WTC11 (cell line): ENCODE data around the gene MMP19. TPM values are rescaled to one million over a fixed set of nuclear protein-coding genes. Genes with fewer than 3 reads are reported as not detected.

Experiments used
- ATAC-seq: fragments of 200-7000 bp; cut with Tn5 transposase; 2 replicates; pipeline ENCODE4 v1.10.0; 2021; ENCODE audit warnings: mild to moderate bottlenecking, moderate library complexity
- CTCF ChIA-PET: fragments of 300-600 bp; sonication (Branson Sonifier 250); formaldehyde crosslinking; loops from one replicate; lab custom pipeline; 2021; ENCODE audit warnings: antibody characterized with exemption; lab: Charles Lee
- POLR2A ChIA-PET: fragments of 350-600 bp; sonication (Branson Sonifier 250); formaldehyde crosslinking; loops from one replicate; lab custom pipeline; 2021; ENCODE audit warnings: antibody characterized with exemption; lab: Charles Lee
- DNase-seq: peaks from one replicate; pipeline ENCODE4 v3.0.0; 2021; ENCODE audit warnings: low spot score
- H3K27ac Mint-ChIP-seq: 2 replicates; pipeline ENCODE4 v1.8.0; 2021; ENCODE audit warnings: mixed read lengths
- H3K27me3 Mint-ChIP-seq: 2 replicates; pipeline ENCODE4 v1.8.0; 2021; ENCODE audit warnings: low read depth, mild to moderate bottlenecking, moderate library complexity, mixed read lengths
- H3K36me3 Mint-ChIP-seq: 2 replicates; pipeline ENCODE4 v1.8.0; 2021; ENCODE audit warnings: mixed read lengths
- H3K4me1 Mint-ChIP-seq: 2 replicates; pipeline ENCODE4 v1.8.0; 2022; ENCODE audit warnings: mixed read lengths
- H3K4me3 Mint-ChIP-seq: 2 replicates; pipeline ENCODE4 v1.8.0; 2021; ENCODE audit warnings: mild to moderate bottlenecking, moderate library complexity, mixed read lengths
- H3K9me3 Mint-ChIP-seq: 2 replicates; pipeline ENCODE4 v1.8.0; 2021; ENCODE audit warnings: mixed read lengths
- ATF1 ChIP-seq: sonication (generic); formaldehyde crosslinking; IDR thresholded peaks from 2 replicates; pipeline ENCODE4 v1.8.1; 2023; ENCODE audit warnings: mild to moderate bottlenecking, moderate library complexity, missing genetic modification reagents
- CTCF ChIP-seq: fragments of 200-600 bp; IDR thresholded peaks from 2 replicates; pipeline ENCODE4 v1.8.0; 2022; ENCODE audit warnings: antibody characterized with exemption
- EMX1 ChIP-seq: fragments of 250-450 bp; sonication (Bioruptor Pico); IDR thresholded peaks from 2 replicates; pipeline ENCODE4 v1.8.0; 2021; ENCODE audit warnings: mild to moderate bottlenecking
- ESRRA ChIP-seq: sonication (generic); formaldehyde crosslinking; IDR thresholded peaks from 2 replicates; pipeline ENCODE4 v1.8.1; 2022; ENCODE audit warnings: mild to moderate bottlenecking, missing genetic modification reagents, borderline replicate concordance
- JAZF1 ChIP-seq: fragments of 250-450 bp; sonication (Bioruptor Pico); IDR thresholded peaks from 2 replicates; pipeline ENCODE4 v1.9.0; 2021; ENCODE audit warnings: moderate library complexity, mild to moderate bottlenecking, inconsistent platforms
- JUN ChIP-seq: sonication (generic); formaldehyde crosslinking; IDR thresholded peaks from 2 replicates; pipeline ENCODE4 v1.8.0; 2023; ENCODE audit warnings: mild to moderate bottlenecking, missing genetic modification reagents
- OVOL2 ChIP-seq: fragments of 250-450 bp; sonication (Bioruptor Pico); IDR thresholded peaks from 2 replicates; pipeline ENCODE4 v1.9.0; 2021; ENCODE audit warnings: mild to moderate bottlenecking, borderline replicate concordance
- SMAD3 ChIP-seq: sonication (generic); formaldehyde crosslinking; IDR thresholded peaks from 2 replicates; pipeline ENCODE4 v1.8.0; 2022; ENCODE audit warnings: missing genetic modification reagents, mild to moderate bottlenecking, borderline replicate concordance
- SP1 ChIP-seq: sonication (generic); formaldehyde crosslinking; conservative IDR thresholded peaks from 2 replicates; pipeline ENCODE4 v1.8.1; 2022; ENCODE audit warnings: missing genetic modification reagents
- TEAD1 ChIP-seq: sonication (generic); formaldehyde crosslinking; IDR thresholded peaks from 2 replicates; pipeline ENCODE4 v1.8.0; 2022; ENCODE audit warnings: mild to moderate bottlenecking, missing genetic modification reagents
- ZNF121 ChIP-seq: sonication (generic); formaldehyde crosslinking; IDR thresholded peaks from 2 replicates; pipeline ENCODE4 v1.8.0; 2023; ENCODE audit warnings: missing genetic modification reagents
- ZNF281 ChIP-seq: sonication (generic); formaldehyde crosslinking; IDR thresholded peaks from 2 replicates; pipeline ENCODE4 v1.8.0; 2023; ENCODE audit warnings: mild to moderate bottlenecking, missing genetic modification reagents
- total RNA-seq: library from RNA; stranded (reverse); gene quantifications from 3 replicates; pipeline ENCODE4 v1.2.3, GENCODE V29; 2021
- TF ChIP-seq, protein P1 (sequence below): sonication (generic); formaldehyde crosslinking; IDR thresholded peaks from 2 replicates; pipeline ENCODE4 v1.8.1; 2022; ENCODE audit warnings: low read depth, missing genetic modification reagents, borderline replicate concordance
- TF ChIP-seq, protein P2 (sequence below): fragments of 250-450 bp; sonication (Bioruptor Pico); IDR thresholded peaks from 2 replicates; pipeline ENCODE4 v1.9.0; 2021; ENCODE audit warnings: moderate library complexity, mild to moderate bottlenecking, inconsistent platforms, borderline replicate concordance
- TF ChIP-seq, protein P3 (sequence below): sonication (generic); formaldehyde crosslinking; IDR thresholded peaks from 2 replicates; pipeline ENCODE4 v1.8.0; 2022; ENCODE audit warnings: missing genetic modification reagents
- TF ChIP-seq, protein P4 (sequence below): fragments of 250-450 bp; sonication (Bioruptor Pico); IDR thresholded peaks from 2 replicates; pipeline ENCODE4 v1.9.0; 2021; ENCODE audit warnings: mild to moderate bottlenecking

The MMP19 gene
- total RNA-seq, 1 experiment from 2014 or later: 1.6 TPM

DNA sequence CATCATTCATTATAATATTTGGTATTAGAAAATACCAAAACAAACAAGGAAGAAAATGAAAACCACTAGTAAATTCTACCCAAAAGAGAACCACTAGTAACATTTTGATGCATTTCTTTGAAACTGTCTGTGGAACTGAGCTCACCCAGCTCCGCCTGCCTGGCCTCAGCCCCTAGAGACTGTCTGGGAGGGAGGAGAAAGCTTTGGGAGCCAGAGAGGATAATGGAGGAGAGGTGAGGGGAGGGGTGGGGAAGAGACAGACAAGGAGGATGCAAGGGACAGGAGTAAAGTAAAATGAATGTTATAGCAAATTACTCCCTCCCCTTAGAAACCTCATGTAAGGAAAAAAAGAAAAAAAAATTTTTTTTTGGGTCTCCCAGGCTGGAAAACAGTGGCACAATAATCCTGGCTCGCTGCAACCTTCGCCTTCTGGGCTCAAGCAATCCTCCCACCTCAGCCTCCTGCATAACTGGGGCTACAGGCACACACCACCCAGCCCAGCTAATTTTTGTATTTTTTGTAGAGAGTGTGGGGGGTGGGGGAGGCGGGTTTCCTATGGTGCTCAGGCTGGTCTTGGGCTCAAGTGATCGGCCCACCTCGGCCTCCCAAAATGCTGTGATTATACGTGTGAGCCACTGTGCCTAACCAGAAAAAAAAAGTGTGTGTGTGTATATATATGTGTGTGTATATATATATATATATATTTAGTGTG is 3.2 kb upstream of the MMP19 start:
- no peak overlapping the region for H3K27ac Mint-ChIP-seq
- H3K27me3 Mint-ChIP-seq: peaks cover 12% of the 10 kb centered on the region
- H3K9me3 Mint-ChIP-seq: no peaks in the 10 kb centered on the region
- POLR2A ChIA-PET: interaction anchor here (0.7 to 1.0 kb wide), 2 partner anchors 99 to 198 kb away, joined by 4 read pairs; no protein-coding TSS in a partner anchor
- no peak overlapping the region for H3K4me3 Mint-ChIP-seq
- ATAC-seq (no peak), DNase-seq (no peak)
- peaks cover 25% of the 10 kb centered on the region for H3K4me1 Mint-ChIP-seq
- no peaks in the 10 kb centered on the region for H3K36me3 Mint-ChIP-seq
- CTCF ChIA-PET: interaction anchor here (0.6 kb wide), 1 partner anchor 48 kb away, joined by 4 read pairs; no protein-coding TSS in a partner anchor
- no peak for TF ChIP-seq ZNF121 (CRISPR knock-in tag)
- TF ChIP-seq ESRRA (CRISPR knock-in tag): no peak
- no peak for TF ChIP-seq TEAD1 (CRISPR knock-in tag)

DNA sequence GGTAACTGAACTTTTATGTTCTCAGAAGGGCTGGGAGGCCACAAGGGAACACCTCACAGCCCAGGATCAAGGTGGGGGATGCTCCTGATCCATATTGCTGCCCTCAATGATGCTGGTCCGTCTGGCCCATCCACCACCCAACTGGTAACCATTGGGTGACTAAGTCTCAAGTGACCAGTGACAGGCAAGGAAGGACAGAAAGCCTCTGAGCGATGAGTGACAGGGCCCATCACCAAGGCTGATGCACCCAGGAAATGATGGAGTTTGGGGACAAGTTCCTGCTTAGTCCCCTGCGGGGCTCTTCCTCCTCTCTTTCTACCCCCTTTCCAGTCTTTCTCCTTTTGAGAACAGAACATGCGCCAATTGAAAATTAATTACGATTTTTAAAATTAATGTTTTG is 2.6 kb upstream of the MMP19 start:
- peaks cover 25% of the 10 kb centered on the region for H3K4me1 Mint-ChIP-seq
- H3K27ac Mint-ChIP-seq: no peak overlapping the region
- CTCF ChIA-PET: interaction anchor here (0.6 kb wide), 1 partner anchor 49 kb away, joined by 4 read pairs; no protein-coding TSS in a partner anchor

GRCh38 chr12:55844961-55845360 is 2.2 kb upstream of the MMP19 start:
- H3K4me1 Mint-ChIP-seq: peaks cover 25% of the 10 kb centered on the region
- no peak overlapping the region for H3K4me3 Mint-ChIP-seq
- H3K36me3 Mint-ChIP-seq: no peaks in the 10 kb centered on the region
- DNase-seq (no peak), ATAC-seq (no peak)
- peaks cover 9% of the 10 kb centered on the region for H3K27me3 Mint-ChIP-seq
- CTCF ChIA-PET: no interaction called here
- no peaks in the 10 kb centered on the region for H3K9me3 Mint-ChIP-seq
- POLR2A ChIA-PET: no interaction called here
- H3K27ac Mint-ChIP-seq: no peak overlapping the region
- TF ChIP-seq ESRRA (CRISPR knock-in tag) (no peak), OVOL2 (no peak), EMX1 (CRISPR knock-in tag) (no peak), SMAD3 (no peak), ZNF281 (CRISPR knock-in tag) (no peak), CTCF (no peak), TEAD1 (CRISPR knock-in tag) (no peak), SP1 (no peak), JUN (no peak), JAZF1 (CRISPR knock-in tag) (no peak)
- TF ChIP-seq, protein P1, sequence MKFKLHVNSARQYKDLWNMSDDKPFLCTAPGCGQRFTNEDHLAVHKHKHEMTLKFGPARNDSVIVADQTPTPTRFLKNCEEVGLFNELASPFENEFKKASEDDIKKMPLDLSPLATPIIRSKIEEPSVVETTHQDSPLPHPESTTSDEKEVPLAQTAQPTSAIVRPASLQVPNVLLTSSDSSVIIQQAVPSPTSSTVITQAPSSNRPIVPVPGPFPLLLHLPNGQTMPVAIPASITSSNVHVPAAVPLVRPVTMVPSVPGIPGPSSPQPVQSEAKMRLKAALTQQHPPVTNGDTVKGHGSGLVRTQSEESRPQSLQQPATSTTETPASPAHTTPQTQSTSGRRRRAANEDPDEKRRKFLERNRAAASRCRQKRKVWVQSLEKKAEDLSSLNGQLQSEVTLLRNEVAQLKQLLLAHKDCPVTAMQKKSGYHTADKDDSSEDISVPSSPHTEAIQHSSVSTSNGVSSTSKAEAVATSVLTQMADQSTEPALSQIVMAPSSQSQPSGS (CRISPR knock-in tag): no peak
- TF ChIP-seq, protein P2, sequence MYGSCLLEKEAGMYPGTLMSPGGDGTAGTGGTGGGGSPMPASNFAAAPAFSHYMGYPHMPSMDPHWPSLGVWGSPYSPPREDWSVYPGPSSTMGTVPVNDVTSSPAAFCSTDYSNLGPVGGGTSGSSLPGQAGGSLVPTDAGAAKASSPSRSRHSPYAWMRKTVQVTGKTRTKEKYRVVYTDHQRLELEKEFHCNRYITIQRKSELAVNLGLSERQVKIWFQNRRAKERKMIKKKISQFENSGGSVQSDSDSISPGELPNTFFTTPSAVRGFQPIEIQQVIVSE (CRISPR knock-in tag): no peak
- TF ChIP-seq, protein P3, sequence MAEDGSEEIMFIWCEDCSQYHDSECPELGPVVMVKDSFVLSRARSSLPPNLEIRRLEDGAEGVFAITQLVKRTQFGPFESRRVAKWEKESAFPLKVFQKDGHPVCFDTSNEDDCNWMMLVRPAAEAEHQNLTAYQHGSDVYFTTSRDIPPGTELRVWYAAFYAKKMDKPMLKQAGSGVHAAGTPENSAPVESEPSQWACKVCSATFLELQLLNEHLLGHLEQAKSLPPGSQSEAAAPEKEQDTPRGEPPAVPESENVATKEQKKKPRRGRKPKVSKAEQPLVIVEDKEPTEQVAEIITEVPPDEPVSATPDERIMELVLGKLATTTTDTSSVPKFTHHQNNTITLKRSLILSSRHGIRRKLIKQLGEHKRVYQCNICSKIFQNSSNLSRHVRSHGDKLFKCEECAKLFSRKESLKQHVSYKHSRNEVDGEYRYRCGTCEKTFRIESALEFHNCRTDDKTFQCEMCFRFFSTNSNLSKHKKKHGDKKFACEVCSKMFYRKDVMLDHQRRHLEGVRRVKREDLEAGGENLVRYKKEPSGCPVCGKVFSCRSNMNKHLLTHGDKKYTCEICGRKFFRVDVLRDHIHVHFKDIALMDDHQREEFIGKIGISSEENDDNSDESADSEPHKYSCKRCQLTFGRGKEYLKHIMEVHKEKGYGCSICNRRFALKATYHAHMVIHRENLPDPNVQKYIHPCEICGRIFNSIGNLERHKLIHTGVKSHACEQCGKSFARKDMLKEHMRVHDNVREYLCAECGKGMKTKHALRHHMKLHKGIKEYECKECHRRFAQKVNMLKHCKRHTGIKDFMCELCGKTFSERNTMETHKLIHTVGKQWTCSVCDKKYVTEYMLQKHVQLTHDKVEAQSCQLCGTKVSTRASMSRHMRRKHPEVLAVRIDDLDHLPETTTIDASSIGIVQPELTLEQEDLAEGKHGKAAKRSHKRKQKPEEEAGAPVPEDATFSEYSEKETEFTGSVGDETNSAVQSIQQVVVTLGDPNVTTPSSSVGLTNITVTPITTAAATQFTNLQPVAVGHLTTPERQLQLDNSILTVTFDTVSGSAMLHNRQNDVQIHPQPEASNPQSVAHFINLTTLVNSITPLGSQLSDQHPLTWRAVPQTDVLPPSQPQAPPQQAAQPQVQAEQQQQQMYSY: no peak
- TF ChIP-seq, protein P4, sequence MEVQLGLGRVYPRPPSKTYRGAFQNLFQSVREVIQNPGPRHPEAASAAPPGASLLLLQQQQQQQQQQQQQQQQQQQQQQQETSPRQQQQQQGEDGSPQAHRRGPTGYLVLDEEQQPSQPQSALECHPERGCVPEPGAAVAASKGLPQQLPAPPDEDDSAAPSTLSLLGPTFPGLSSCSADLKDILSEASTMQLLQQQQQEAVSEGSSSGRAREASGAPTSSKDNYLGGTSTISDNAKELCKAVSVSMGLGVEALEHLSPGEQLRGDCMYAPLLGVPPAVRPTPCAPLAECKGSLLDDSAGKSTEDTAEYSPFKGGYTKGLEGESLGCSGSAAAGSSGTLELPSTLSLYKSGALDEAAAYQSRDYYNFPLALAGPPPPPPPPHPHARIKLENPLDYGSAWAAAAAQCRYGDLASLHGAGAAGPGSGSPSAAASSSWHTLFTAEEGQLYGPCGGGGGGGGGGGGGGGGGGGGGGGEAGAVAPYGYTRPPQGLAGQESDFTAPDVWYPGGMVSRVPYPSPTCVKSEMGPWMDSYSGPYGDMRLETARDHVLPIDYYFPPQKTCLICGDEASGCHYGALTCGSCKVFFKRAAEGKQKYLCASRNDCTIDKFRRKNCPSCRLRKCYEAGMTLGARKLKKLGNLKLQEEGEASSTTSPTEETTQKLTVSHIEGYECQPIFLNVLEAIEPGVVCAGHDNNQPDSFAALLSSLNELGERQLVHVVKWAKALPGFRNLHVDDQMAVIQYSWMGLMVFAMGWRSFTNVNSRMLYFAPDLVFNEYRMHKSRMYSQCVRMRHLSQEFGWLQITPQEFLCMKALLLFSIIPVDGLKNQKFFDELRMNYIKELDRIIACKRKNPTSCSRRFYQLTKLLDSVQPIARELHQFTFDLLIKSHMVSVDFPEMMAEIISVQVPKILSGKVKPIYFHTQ: no peak

More for the DNA sequence above, 2.6 kb upstream of the MMP19 start:
- ATAC-seq: no peak
- no peak for TF ChIP-seq ATF1 (CRISPR knock-in tag)
- no peaks in the 10 kb centered on the region for H3K9me3 Mint-ChIP-seq
- H3K36me3 Mint-ChIP-seq: no peaks in the 10 kb centered on the region
- H3K27me3 Mint-ChIP-seq: peaks cover 13% of the 10 kb centered on the region
- POLR2A ChIA-PET: interaction anchor here (1.0 kb wide), 1 partner anchor 199 kb away, joined by 4 read pairs; no protein-coding TSS in a partner anchor
- H3K4me3 Mint-ChIP-seq: no peak overlapping the region
- DNase-seq: no peak
